Transverse colon (tissue), 4 donors: ENCODE results near the gene OR5C1.

Experiments used
- CTCF ChIP-seq, 5 experiments: fragments of 200-600 bp in 3 of 5; fragments of 450-650 bp in 2 of 5; sonication (generic) in 3 of 5; IDR thresholded peaks; 1 replicate in 2 of 5; 2 replicates in 3 of 5; pipeline ENCODE4 v1.5.1; 2016 to 2017; ENCODE audit warnings: antibody characterized with exemption in 5 of 5, inconsistent platforms in 3 of 5, mild to moderate bottlenecking in 2 of 5, moderate library complexity in 1 of 5
- EP300 ChIP-seq: sonication (generic); formaldehyde crosslinking; IDR thresholded peaks from one replicate; pipeline ENCODE4 v1.6.1; 2017; ENCODE audit warnings: antibody characterized with exemption, low read depth
- POLR2AphosphoS5 ChIP-seq, 3 donors: sonication (generic); formaldehyde crosslinking; IDR thresholded peaks; one replicate each; pipeline ENCODE4 v1.6.1; 2016; ENCODE audit warnings: antibody characterized with exemption in 3 of 3

- TF ChIP-seq CTCF (IDR thresholded peaks at IDR 0.05) (no peak), EP300 (no peak), POLR2AphosphoS5 (IDR thresholded peaks at IDR 0.05) (no peak)
Observed at GRCh38 chr9:122777052-122777451, 11.7 kb upstream of the OR5C1 start.
